GM19467 (cell line): ENCODE measurements around the gene ANK2.
"Not testable (repeated sequence)": the region's sequence is repeated elsewhere in the genome, so short reads cannot be mapped to it uniquely, and the experiment has no call there.

ENCODE experiments used
- ATAC-seq: cut with Tn5 transposase; IDR thresholded peaks from one replicate; pipeline ENCODE4 v1.9.1; 2021; ENCODE audit warnings: mild to moderate bottlenecking, moderate library complexity; ENCODE audit not compliant: unreplicated experiment

The ANK2 gene

DNA sequence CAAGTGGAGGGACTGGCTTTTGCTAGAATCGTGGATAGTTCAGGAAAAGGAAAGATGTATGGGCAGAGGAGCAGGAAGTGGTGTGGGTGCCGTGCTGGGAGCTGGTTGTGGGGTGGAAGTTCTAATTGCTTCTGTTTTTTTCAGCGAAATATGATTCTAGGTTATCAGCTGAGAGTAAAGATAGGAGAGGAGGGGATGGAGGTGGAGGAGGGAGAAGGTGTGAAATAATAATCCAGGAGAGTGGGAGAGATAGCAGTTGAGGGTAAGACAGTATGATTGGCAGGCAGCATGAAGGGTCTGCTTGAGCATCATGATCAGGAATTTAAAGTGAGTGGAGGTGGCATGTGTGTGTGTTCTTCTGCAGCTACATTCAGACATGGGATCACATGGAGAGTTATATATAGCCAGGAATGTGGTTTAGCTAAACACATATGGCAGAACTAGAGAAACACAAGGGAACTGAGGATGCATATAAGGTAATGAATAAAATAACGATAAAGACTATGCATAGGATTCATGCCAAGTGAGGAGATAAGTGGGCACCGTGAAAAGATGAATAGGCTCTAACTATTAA is 133.7 kb downstream of the ANK2 start:
- ATAC-seq, result no peak

DNA sequence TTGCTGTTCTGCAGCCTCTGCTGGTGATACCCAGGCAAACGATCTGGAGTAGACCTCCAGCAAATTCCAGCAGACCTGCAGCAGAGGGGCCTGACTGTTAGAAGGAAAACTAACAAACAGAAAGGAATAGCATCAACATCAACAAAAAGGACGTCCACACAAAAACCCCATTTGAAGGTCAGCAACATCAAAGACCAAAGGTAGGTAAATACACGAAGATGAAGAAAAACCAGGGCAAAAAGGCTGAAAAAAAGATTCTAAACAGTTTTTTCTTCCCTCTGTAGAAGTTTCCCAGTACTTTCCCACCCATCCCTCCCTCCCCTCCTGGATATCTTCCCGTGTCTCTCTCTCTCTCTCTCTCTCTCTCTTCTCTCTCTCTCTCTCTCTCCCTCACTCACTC is 136.8 kb downstream of the ANK2 start:
- not testable (repeated sequence) for ATAC-seq

DNA sequence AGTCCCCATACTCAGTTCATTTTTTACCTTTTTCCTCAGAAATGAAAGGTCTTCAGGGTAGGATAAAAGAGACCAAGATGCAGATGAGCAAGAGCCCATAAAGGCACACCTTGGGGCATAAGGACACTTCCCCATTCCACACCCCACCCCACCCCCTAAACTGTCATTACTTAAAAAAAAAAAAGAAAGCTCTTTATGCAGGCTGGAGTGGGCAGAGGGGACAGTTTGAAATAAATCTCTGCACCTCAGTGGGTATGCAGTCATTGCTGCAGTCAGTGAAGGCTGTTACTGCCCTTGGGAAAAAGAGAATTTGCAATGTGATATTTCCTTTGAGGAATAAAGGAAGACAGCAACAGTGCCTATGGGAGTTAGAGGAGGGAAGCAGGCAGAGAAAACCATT is 137.5 kb downstream of the ANK2 start:
- no peak for ATAC-seq

DNA sequence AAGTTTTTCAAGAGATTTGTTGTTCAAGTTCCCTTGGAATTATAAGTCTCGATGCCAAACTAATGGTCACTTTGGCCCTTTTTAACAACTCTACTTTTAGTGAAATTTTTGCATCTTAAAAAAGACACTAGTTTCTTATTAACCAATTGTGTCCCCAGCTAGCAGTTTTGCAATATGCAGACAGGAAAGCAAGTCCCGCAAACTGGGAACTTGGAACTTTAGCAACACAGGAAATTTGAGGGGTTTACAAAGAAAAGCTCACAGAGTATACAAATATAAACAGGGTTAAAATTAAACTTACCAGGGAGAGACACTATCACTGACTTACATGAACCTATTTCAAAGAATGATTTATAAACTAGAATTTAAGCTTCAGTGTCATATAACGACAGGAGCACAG is 137.9 kb downstream of the ANK2 start:
- ATAC-seq, result no peak

DNA sequence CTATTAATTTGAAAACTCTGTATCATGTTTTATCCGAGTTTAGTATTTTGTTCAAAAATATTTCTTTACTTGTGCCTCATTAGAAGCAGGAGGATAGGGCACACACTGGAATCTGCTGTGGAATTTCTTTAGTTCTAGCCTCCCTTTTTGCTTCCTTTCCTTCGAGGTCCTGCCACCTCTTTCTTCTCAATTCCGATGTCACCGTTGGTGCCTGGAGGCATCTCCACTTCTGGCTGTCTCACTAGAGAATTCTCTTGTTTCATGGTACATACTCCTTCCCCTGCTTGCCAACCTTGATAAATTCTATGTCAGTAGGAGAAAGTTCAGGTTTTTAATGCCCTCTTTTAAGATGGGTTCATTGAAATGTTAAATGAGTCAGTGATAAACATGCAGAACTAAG is 140.1 kb downstream of the ANK2 start:
- no peak for ATAC-seq

DNA sequence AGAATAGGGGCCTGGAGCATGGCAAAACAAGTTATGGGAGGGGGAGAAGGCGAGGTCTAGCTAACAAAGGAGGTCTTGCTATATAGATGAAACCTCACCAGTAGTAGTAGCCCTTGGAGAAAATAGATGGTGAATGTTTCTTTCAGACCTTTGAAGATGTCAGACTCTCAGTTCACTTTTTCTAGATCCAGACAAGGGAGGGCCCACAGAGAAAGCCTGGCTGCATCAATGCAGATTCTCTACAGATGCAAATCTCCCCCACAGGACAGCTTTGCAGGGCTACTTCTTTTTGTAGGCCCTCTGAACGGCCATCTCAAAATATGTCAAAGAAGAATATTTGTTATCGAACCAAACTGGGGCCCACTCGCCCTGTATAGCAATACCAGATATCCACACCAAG is 159.7 kb downstream of the ANK2 start:
- ATAC-seq, result no peak

DNA sequence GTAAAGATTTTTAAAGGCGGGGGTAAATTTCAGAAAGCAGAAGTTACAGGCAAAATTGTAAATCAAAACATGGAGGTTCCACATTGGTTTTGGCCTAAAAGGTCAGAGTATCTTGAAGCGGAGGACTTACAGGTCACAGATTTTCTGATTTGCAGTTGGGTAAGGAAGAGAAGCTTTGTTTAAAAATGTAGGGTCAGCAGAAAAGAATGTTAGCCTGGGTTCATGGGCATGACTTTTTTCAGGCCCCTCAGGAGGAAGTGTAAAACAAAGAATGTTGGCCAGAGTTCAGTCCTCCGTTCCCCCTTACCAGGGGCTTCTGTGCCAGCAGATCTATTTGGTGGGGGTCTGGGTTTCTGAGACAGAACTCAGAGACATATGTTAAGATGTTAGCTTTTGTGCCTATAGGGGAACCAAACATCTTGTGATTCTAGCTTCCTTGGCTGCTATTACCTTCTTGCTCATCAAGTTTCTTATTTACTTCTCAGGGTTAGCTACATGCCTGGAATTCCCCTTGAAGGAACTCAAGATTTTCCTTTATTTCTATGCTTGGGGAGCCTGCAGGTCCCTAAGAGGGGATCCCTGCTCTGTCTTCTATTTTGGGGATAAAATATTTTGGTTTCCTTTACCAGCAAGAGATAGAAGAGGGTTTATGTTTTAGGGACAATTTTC is 160.3 kb downstream of the ANK2 start:
- no peak for ATAC-seq

DNA sequence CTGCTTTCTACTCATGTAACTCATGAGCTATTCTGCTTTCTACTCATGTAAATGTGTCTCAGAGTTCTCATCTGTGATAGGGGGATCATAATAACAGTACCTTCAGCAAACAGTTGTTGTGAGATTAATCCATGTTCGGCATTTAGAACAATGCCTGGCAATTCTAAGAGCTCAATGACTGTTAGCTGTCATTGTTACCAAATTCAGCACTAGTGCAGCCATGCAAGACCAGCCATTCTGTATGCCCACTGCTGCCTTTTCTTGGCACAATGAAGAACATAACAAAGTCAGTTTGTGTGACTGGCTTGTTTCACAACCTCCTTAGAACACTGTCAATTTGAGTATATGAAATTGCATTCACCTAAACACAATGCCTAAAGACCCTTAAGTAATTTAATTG is 163.2 kb downstream of the ANK2 start:
- no peak for ATAC-seq

DNA sequence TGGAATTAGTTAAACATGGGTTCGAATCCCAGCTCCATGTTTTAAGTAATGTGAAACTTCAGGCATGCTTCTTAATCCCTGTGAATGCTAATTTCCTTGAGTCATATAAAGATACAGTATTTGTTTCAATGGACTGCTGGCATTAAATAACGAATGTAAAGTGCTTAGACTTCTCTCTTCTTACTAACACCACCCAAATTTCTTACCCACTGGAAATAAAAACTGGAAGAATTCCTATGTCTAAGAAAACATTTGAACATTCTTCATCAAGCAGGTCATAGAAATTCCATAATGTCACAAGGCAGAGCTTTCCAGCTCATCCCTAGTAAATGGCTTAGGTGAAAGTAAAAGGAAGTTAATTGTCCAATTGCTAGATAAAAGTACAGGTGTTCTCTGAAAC is 172.5 kb downstream of the ANK2 start:
- ATAC-seq, result no peak

DNA sequence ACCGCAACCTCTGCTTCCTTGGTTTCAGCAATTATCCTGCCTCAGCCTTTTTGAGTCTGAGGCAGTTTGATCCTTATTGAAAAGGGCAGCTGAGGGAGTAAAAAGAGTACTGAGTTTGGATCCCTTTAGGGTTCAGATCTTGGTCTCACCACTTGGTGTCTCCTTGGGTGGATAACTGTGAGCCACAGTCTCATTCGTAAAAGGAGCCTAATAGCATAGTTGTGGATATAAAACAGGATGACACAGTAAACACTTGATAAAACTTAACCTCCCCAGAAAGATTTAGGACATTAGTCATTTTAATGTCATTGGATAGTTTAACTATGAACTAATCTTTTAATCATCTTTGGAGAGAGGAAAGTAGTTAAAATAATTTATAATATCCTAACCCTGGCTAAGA is 173.0 kb downstream of the ANK2 start:
- no peak for ATAC-seq

DNA sequence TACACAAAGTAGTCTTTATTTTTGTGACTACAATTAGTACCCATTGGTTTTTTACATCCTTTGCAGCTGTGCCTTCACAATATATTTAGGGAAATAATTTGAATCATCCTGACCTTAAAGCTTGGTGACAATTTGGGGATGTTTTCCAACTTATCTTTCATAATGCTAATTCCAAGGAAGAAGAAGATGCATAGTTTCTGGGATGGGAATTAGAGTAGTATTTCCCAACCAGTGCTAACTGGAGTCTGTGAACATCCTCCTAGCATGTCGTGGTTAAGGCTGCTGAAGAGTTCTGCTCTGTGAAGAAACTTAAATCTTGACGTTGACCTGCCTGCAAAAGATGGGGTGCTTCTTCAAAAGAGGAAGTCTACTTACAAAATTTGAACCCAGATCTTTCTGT is 173.5 kb downstream of the ANK2 start:
- ATAC-seq, result no peak

DNA sequence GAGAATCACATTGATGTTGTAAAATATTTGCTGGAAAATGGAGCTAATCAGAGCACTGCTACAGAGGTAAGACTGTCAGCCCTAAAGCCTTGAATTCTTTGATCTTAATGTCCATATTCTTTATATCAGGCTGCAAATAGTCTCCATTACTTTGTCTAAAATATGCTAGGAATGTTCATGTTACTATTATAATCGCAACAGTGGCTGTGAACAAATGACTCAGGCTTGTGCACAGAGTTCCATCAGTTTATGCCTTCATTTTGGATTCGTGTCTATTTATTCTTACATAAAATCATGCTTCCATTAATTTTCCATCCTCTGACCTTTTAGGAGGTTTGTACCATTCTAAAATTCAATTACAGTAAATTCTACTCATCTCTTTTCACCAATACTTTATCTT is 182.7 kb downstream of the ANK2 start:
- no peak for ATAC-seq

DNA sequence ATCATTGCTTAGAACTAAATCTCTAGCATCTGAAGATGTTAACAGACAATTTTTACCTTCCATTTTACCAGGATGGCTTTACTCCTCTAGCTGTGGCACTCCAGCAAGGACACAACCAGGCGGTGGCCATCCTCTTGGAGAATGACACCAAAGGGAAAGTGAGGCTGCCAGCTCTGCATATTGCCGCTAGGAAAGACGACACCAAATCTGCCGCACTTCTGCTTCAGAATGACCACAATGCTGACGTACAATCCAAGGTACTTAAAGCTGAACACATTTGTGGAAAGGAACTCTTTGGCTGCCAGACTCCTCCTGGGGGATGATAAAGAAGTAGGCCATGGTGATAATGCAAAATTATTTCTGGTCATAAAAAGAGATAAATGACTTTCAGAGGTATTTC is 187.5 kb downstream of the ANK2 start:
- no peak for ATAC-seq

DNA sequence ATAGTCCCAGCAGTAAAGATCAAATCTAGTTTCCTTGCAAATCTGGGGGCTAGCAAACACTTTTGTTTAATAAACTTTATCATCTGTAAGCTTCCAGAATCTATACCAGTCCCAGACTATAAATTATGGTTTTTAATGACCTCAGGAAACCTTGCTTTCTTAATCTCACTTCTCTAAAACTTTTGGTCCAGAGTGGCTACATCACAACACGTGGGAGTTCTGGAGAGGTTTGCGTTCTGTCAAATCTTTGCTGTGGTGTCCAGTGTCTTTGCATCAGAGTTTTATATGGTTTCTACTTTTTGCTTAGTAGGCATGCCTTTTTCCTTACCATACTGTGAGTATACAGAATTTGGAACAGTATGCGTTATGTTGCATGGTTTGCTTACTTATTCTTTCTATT is 193.9 kb downstream of the ANK2 start:
- ATAC-seq, result no peak

DNA sequence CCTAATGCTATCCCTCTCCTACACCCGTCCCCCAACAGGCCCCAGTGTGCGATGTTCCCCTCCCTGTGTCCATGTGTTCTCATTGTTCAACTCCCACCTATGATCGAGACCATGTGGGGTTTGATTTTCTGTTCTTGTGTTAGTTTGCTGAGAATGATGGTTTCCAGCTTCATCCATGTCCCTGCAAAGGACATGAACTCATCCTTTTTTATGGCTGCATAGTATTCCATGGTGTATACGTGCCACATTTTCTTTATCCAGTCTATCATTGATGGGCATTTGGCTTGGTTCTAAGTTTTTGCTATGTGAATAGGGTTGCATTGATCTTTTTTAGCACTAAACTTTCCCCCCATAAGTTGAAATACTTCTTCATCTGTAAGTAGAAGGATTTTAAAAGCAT is 195.3 kb downstream of the ANK2 start:
- ATAC-seq, result not testable (repeated sequence)

DNA sequence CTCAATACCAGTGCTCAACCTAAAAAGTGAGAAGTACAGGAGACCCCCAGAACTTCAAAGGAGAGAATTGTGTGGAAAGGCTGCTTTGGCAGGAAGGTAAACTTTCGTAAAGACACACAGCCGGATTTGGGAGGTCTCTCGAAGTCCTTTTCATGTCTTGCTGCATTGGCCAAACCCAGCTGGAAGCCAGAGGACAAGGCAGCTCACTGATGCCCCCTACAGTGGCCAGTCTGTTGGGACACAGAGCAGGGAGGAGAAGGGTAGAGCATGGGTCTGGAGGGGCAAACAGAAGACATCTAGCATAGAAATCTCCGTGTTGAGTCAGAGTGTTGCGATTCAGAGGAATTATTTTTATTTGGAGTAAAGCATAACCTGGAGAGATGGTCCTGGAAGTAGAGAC is 198.9 kb downstream of the ANK2 start:
- no peak for ATAC-seq

DNA sequence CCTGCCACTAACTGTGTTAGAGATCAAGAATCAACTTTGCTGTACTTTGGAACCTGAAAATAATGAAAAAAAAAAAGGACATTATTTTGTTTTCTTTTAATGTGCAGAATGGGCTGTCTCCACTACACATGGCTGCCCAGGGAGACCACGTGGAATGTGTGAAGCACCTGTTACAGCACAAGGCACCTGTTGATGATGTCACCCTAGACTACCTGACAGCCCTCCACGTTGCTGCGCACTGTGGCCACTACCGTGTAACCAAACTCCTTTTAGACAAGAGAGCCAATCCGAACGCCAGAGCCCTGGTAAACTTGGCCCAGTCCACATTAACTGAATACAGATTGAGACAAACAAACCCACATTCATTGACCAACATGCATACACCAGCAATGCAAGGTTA is 206.2 kb downstream of the ANK2 start:
- no peak for ATAC-seq

DNA sequence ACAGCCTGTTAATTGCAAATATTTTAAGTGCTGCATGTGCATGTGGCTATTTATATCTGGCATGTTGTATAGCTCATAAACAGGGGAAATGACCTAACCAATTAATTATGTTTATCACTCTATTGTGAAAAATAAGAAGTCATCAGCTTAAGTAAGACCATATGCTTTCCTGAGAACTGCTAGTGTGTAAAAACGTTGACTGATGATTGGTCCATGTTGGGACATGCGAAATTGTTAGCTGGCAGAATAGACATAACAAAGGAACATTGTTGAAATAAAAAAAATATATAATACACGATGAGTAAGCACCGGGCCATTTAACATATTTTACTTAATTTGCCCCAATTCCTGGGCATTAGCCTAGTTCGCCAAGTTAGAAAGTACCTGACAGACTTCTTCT is 207.5 kb downstream of the ANK2 start:
- no peak for ATAC-seq

DNA sequence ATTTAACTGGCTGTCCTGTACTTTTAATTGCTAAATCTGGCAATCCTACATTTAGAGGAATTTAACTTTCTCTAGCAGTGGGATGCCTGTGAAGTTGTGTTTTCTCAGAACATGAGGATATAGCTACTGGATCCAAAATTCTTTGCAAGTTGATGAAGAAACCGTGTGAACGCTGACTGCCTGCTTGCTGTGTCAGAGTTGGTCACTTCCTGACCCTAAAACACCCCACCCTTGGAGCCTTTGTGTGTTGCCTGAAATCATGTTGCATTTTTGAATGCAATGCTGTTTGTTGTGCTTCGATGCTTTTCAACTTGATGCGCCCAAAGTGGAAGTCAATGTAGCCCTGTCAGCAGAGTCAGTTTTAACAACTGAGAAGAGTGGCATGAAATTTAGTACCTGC is 211.2 kb downstream of the ANK2 start:
- no peak for ATAC-seq

DNA sequence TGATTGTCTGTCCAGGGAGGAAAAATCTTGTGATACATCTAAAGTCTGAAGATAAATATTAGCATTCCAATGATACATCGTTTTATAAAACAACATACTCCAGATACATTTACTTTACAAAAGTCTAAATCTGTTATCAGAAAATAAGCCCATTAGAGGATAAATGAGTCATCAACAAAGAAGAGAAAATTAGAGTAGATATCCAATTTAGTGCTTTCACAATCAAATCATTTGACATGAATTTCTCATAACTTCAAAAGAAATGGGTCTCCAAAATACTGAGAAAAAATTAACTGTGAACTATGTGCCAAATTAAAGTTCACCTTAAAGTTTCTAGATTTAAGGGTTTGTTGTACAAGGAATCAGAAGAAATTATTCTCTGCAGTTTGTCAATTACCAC is 213.8 kb downstream of the ANK2 start:
- no peak for ATAC-seq

DNA sequence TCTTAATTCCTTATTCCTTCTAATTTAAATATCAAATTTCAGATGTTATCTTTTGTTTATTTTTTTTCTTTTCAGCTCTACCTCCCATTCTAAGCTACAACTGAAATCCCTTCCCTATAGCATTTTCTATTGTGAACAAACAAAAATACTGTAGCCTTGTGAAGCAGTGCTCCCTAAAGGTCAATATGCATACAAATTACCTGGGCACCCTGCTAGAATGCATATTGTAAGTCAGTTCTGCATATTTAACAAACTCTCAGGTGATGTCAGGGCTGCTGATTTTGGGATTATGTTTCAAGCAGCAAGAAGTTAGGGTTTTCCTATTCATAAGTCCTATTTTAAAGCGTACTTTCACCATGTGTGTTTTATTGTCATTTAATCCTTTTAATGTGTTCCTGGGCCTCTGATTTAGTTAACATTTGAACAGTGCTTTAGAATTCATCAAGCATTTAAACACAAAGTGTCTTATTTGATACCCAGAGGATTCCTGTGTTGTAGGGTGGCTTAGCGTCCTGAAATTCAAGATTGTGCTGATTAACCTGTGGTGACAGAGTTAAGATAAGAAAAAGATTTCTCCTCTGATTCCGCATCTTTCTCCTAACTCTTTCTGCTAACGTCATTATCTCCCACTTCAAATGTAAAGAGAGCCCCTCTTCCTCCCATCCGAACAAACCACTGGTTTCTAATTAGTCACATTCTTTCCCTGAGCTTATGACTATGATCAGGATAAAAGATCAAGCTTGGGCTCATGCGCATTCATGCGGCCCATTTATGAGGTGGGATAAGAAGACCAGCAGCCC is 221.3 kb downstream of the ANK2 start:
- no peak for ATAC-seq

DNA sequence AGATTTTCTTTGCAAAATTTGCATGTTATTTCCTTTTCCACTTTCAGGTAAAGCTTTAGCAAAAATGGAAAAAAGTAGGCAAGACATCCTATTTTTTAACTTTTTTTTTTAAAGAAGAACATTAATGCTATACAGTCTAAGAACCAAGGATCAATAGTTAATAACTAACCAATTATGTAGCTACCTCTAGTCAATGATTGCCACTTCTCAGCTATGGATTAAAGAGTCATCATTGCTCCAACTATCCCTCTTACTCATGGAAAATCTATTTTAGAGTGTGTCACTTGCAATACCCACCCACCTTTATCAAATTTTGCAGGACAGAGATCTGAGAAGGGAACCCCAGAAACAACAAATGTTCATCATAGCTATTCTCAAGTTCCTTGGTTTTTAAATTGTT is 223.1 kb downstream of the ANK2 start:
- ATAC-seq, result no peak
